Measurements from ENCODE around the gene PSPN. TPM values are rescaled to one million over a fixed set of nuclear protein-coding genes. Genes with fewer than 3 reads are reported as not detected.

PSPN gene
- total RNA-seq, 1 experiment from 2014 or later, result 3.4 TPM

- TF ChIP-seq CTCF (IDR thresholded peaks at IDR 0.05 in 2 of 3, conservative IDR thresholded peaks at IDR 0.05 in 1 of 3; ENCODE audit: borderline replicate concordance in 1 of 3, insufficient read depth in 1 of 3, low read depth in 2 of 3, low read length in 2 of 3), result no peak
- no peak for TF ChIP-seq RAD21 (IDR thresholded peaks at IDR 0.05; ENCODE audit: low read depth)
- TF ChIP-seq REST (IDR thresholded peaks at IDR 0.05; ENCODE audit: low read depth), result no peak
- TF ChIP-seq YY1 (IDR thresholded peaks at IDR 0.05; ENCODE audit: extremely low read depth, insufficient replicate concordance, low read depth, low read length), result no peak
- no peak for TF ChIP-seq FOSL1 (IDR thresholded peaks at IDR 0.05; ENCODE audit: low read depth)
These were observed 47.9 kb upstream of the PSPN start (continued) for GRCh38 chr19:6423499-6424194.
